Upper lobe of left lung (tissue), 6 donors: ENCODE results near the gene WDR90. TPM values are rescaled to one million over a fixed set of nuclear protein-coding genes. Genes with fewer than 3 reads are reported as not detected.

ENCODE experiments used
- ATAC-seq, 2 donors: fragments of 200-7000 bp; cut with Tn5 transposase; one replicate each; pipeline ENCODE4 v1.9.1; 2022; ENCODE audit warnings: mild to moderate bottlenecking in 2 of 2, moderate library complexity in 2 of 2; ENCODE audit not compliant: low FRiP score in 2 of 2
- DNase-seq, 2 donors: peaks; one replicate each; pipeline ENCODE4 v3.0.0-alpha.2; 2019 to 2020
- H3K27ac ChIP-seq, 4 donors: fragments of 200-600 bp; sonication (generic); one replicate each; pipeline ENCODE4 v1.5.1; 2016 to 2019
- H3K27me3 ChIP-seq, 4 donors: fragments of 200-600 bp; sonication (generic); one replicate each; pipeline ENCODE4 v1.5.1; 2017 to 2019
- H3K36me3 ChIP-seq, 4 donors: fragments of 200-600 bp; sonication (generic); one replicate each; pipeline ENCODE4 v1.5.1; 2016 to 2019
- H3K4me1 ChIP-seq, 4 donors: fragments of 200-600 bp; sonication (generic); one replicate each; pipeline ENCODE4 v1.5.1; 2018 to 2019
- H3K4me3 ChIP-seq, 4 donors: fragments of 200-600 bp; sonication (generic); one replicate each; pipeline ENCODE4 v1.5.1; 2017 to 2019; ENCODE audit warnings: mild to moderate bottlenecking in 2 of 4, moderate library complexity in 1 of 4
- H3K9me3 ChIP-seq, 4 donors: fragments of 200-600 bp; sonication (generic); one replicate each; pipeline ENCODE4 v1.5.1; 2018 to 2019
- EP300 ChIP-seq, 4 donors: sonication (generic); formaldehyde crosslinking; IDR thresholded peaks; one replicate each; pipeline ENCODE4 v1.5.1; 2017; ENCODE audit warnings: antibody characterized with exemption in 4 of 4, control low read depth in 2 of 4
- POLR2A ChIP-seq, 4 donors: fragments of 450-650 bp; IDR thresholded peaks; one replicate each; pipeline ENCODE4 v1.5.1; 2016 to 2017; ENCODE audit warnings: antibody characterized with exemption in 4 of 4, mild to moderate bottlenecking in 2 of 4
- POLR2AphosphoS5 ChIP-seq, 2 donors: sonication (generic); formaldehyde crosslinking; IDR thresholded peaks; one replicate each; pipeline ENCODE4 v1.5.1; 2017; ENCODE audit warnings: antibody characterized with exemption in 2 of 2
- WGBS, 2 donors: methylation state at CpG; one replicate each; pipeline ENCODE4 v1.1.5; 2017 to 2018; 5-methylcytosine and 5-hydroxymethylcytosine counted together
- total RNA-seq, 6 donors: library from RNA; depleted of rRNA in 4 of 6; stranded (reverse); fragments of >200 nt in 4 of 6; gene quantifications; one replicate each; pipeline versions ENCODE4 v1.1.0 to v1.2.1, GENCODE V29; 2016 to 2021
- TF ChIP-seq, protein P1 (sequence below), 6 experiments: fragments of 450-650 bp in 4 of 6; fragments of 200-600 bp in 2 of 6; sonication (generic) in 2 of 6; IDR thresholded peaks; one replicate each; pipeline ENCODE4 v1.5.1; 2016 to 2019; ENCODE audit warnings: antibody characterized with exemption in 6 of 6
- donor health status: DM: no; HTN: no; CAD: no; lungs with moderate emphysema.
- donor health status: DM: no; HTN: yes; CAD: no; lungs with severe emphysema.

Gene WDR90
- total RNA-seq, 6 donors from 2014 or later, result 18.8 to 174 (median 34.1) TPM

DNA sequence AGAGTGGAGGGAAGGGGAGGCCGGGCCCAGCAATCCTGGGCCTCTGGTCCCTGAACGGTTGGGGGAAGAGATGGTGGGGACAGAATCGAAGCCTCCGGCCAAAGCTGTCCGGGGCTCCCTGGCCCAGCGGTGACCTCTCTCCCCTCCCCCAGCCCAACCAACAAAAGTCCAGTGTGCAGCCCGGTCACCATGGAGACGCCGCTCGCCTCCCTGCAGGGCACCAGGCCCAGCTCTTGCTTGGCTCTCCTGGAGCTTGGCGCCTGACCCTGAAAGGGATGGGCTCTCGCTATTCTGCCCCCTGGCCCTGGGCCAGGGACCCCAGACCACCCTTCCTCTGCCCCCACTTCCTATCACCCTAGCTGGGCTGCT is 67.0 kb downstream of the WDR90 start:
- no peak overlapping the region for H3K27ac ChIP-seq
- peaks cover 0 to 11% (median 2%) of the 10 kb centered on the region in 4 donors for H3K27me3 ChIP-seq
- peaks cover 31 to 47% (median 40%) of the 10 kb centered on the region in 4 donors for H3K4me1 ChIP-seq
- H3K36me3 ChIP-seq, result no peaks in the 10 kb centered on the region
- TF ChIP-seq POLR2A (IDR thresholded peaks at IDR 0.05), result no peak
- no peak for TF ChIP-seq POLR2AphosphoS5 (IDR thresholded peaks at IDR 0.05)
- TF ChIP-seq, protein P1, sequence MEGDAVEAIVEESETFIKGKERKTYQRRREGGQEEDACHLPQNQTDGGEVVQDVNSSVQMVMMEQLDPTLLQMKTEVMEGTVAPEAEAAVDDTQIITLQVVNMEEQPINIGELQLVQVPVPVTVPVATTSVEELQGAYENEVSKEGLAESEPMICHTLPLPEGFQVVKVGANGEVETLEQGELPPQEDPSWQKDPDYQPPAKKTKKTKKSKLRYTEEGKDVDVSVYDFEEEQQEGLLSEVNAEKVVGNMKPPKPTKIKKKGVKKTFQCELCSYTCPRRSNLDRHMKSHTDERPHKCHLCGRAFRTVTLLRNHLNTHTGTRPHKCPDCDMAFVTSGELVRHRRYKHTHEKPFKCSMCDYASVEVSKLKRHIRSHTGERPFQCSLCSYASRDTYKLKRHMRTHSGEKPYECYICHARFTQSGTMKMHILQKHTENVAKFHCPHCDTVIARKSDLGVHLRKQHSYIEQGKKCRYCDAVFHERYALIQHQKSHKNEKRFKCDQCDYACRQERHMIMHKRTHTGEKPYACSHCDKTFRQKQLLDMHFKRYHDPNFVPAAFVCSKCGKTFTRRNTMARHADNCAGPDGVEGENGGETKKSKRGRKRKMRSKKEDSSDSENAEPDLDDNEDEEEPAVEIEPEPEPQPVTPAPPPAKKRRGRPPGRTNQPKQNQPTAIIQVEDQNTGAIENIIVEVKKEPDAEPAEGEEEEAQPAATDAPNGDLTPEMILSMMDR (IDR thresholded peaks at IDR 0.05), result no peak
- no peak for TF ChIP-seq EP300 (IDR thresholded peaks at IDR 0.05)
- WGBS, 2 donors, result 17 to 34% methylated on average over 9 to 12 of the region's 12 CpGs
- no peaks in the 10 kb centered on the region for H3K9me3 ChIP-seq
- DNase-seq (peak in 1 of 2 donors; percentile 68), ATAC-seq (no peak)
- H3K4me3 ChIP-seq, result peak overlapping the region in 3 of 4 donors; percentile 82 to 93 (median 86)

- Histone ChIP-seq H3K4me3 (no peak overlapping the region), H3K4me1 (peaks cover 34 to 53% (median 43%) of the 10 kb centered on the region in 4 donors), H3K36me3 (no peaks in the 10 kb centered on the region), H3K27me3 (peaks cover 0 to 10% (median under 1%) of the 10 kb centered on the region in 4 donors), H3K9me3 (no peaks in the 10 kb centered on the region), H3K27ac (no peak overlapping the region)
- WGBS, 2 donors, result 92 to 100% methylated on average over 1 to 13 of the region's 29 CpGs
- DNase-seq, result peak in 1 of 2 donors; percentile 78
- no peak for ATAC-seq
- TF ChIP-seq, protein P1 (IDR thresholded peaks at IDR 0.05), result no peak
- TF ChIP-seq EP300 (IDR thresholded peaks at IDR 0.05), result no peak
Measured at GRCh38 chr16:716768-717325, 67.7 kb downstream of the WDR90 start.

Other genes starting within 250 kb of the WDR90 start
- gene DECR2, start 247.5 kb upstream of the WDR90 start, total RNA-seq, result 10 to 100 TPM in 5 of 6 donors, 1 to 10 TPM in 1; 8.6 to 22.4 (median 14.6) TPM
- 10 to 100 TPM; 38.9 to 95.3 (median 43.8) TPM for gene RAB11FIP3, start 223.7 kb upstream of the WDR90 start, total RNA-seq
- 10 to 100 TPM; 27.3 to 84.5 (median 66.1) TPM for gene CAPN15, start 121.7 kb upstream of the WDR90 start, total RNA-seq
- not detected for gene PRR35, start 89.0 kb upstream of the WDR90 start, total RNA-seq
- 1 to 10 TPM; 1.2 to 7.8 (median 3.3) TPM for gene NHLRC4, start 82.4 kb upstream of the WDR90 start, total RNA-seq
- gene PIGQ, start 79.4 kb upstream of the WDR90 start, total RNA-seq, result 100 to 1,000 TPM in 2 of 6 donors, 10 to 100 TPM in 4; 42.7 to 153 (median 79.6) TPM
- gene RAB40C, start 59.3 kb upstream of the WDR90 start, total RNA-seq, result 100 to 1,000 TPM in 1 of 6 donors, 10 to 100 TPM in 5; 40.5 to 101 (median 61.5) TPM
- 10 to 100 TPM in 1 of 6 donors, 1 to 10 TPM in 5; 1.7 to 16.8 (median 5.8) TPM for gene WFIKKN1, start 18.4 kb upstream of the WDR90 start, total RNA-seq
- 100 to 1,000 TPM in 4 of 6 donors, 10 to 100 TPM in 2; 69.5 to 210 (median 111) TPM for gene METTL26, start 13.1 kb upstream of the WDR90 start, total RNA-seq
- 10 to 100 TPM; 34.9 to 85.7 (median 53.3) TPM for gene MCRIP2, start 7.5 kb upstream of the WDR90 start, total RNA-seq
- gene RHOT2, start 18.8 kb downstream of the WDR90 start, total RNA-seq, result 100 to 1,000 TPM in 4 of 6 donors, 10 to 100 TPM in 2; 53.0 to 535 (median 107) TPM
- gene RHBDL1, start 26.3 kb downstream of the WDR90 start, total RNA-seq, result 1 to 10 TPM in 2 of 6 donors, under 1 TPM in 3, not detected in 1; 0.59 to 2.1 (median 0.76) TPM
- 100 to 1,000 TPM; 101 to 186 (median 118) TPM for gene STUB1, start 31.0 kb downstream of the WDR90 start, total RNA-seq
- 100 to 1,000 TPM in 1 of 6 donors, 10 to 100 TPM in 5; 60.0 to 109 (median 65.5) TPM for gene JMJD8, start 35.0 kb downstream of the WDR90 start, total RNA-seq
- gene WDR24, start 41.0 kb downstream of the WDR90 start, total RNA-seq, result 10 to 100 TPM in 5 of 6 donors, 1 to 10 TPM in 1; 8.3 to 20.6 (median 14.3) TPM
- 1 to 10 TPM; 1.0 to 8.1 (median 4.1) TPM for gene FBXL16, start 56.4 kb downstream of the WDR90 start, total RNA-seq
- 10 to 100 TPM; 22.0 to 56.0 (median 40.8) TPM for gene METRN, start 65.8 kb downstream of the WDR90 start, total RNA-seq
- 10 to 100 TPM; 38.7 to 69.7 (median 55.7) TPM for gene ANTKMT, start 71.8 kb downstream of the WDR90 start, total RNA-seq
- gene CCDC78, start 77.1 kb downstream of the WDR90 start, total RNA-seq, result 10 to 100 TPM in 5 of 6 donors, 1 to 10 TPM in 1; 3.5 to 69.1 (median 23.3) TPM
- gene HAGHL, start 77.7 kb downstream of the WDR90 start, total RNA-seq, result 10 to 100 TPM in 5 of 6 donors, 1 to 10 TPM in 1; 4.0 to 43.0 (median 13.5) TPM
- gene CIAO3, start 91.6 kb downstream of the WDR90 start, total RNA-seq, result 10 to 100 TPM; 27.8 to 96.4 (median 33.1) TPM
- 100 to 1,000 TPM in 4 of 6 donors, 10 to 100 TPM in 2; 47.8 to 275 (median 121) TPM for gene MSLN, start 111.4 kb downstream of the WDR90 start, total RNA-seq
- gene RPUSD1, start 139.0 kb downstream of the WDR90 start, total RNA-seq, result 10 to 100 TPM; 14.5 to 43.0 (median 20.8) TPM
- 10 to 100 TPM in 4 of 6 donors, 1 to 10 TPM in 2; 4.1 to 39.8 (median 17.9) TPM for gene CHTF18, start 139.3 kb downstream of the WDR90 start, total RNA-seq
- gene GNG13, start 151.4 kb downstream of the WDR90 start, total RNA-seq, result not detected